AG09309 (cell line): ENCODE measurements around the gene BSX.

Experiments used
- DNase-seq: peaks from one replicate; pipeline ENCODE4 v3.0.0-alpha.2; 2010; ENCODE audit warnings: low read depth
- H3K4me3 ChIP-seq: 2 replicates; pipeline ENCODE4 v1.5.1; 2011; ENCODE audit warnings: mild to moderate bottlenecking, low read depth, low read length, moderate library complexity; ENCODE audit not compliant: control insufficient read depth
- CTCF ChIP-seq: IDR thresholded peaks from 2 replicates; pipeline ENCODE4 v1.5.1; 2011; ENCODE audit warnings: mild to moderate bottlenecking, low read depth, low read length, inconsistent platforms; ENCODE audit not compliant: insufficient read depth, control insufficient read depth; ENCODE audit errors: missing control alignments

BSX gene

GRCh38 chr11:122981388-122982264 lies at the start of gene BSX:
Gene BSX, minus strand, starts transcription at chr11:122981834. Its CDS starts 163 bp downstream, at chr11:122981671.
- no peak within 1 kb of the TSS for H3K4me3 ChIP-seq
- no peak for DNase-seq
- TF ChIP-seq CTCF = no peak

- no peak for TF ChIP-seq CTCF
- DNase-seq = no peak
Observed at GRCh38 chr11:123030517-123030916, 48.9 kb upstream of the BSX start.

DNA sequence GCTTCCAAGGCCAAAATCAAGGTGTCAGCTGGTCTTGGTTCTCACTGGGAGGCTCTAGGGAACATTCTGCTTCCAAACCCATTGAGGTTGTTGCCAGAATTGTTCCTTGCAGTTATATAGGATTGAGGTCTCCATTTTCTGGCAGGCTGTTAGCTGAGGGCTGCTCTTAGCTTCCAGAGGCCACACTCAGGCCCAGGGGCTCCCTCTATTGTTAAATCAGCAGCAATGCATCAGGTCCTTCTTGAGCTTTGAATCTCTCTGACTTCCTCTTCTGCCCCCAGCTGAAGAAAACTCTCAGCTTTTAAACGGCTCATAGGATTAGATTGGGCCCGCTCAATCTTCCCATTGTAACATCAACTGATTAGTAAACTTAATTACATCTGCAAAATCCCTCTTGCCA lies 39.3 kb upstream of the BSX start:
- no peak for DNase-seq
- H3K4me3 ChIP-seq = no peak overlapping the region
- TF ChIP-seq CTCF = peak; percentile 77

More at GRCh38 chr11:123030517-123030916, 48.9 kb upstream of the BSX start:
- H3K4me3 ChIP-seq = no peak overlapping the region

DNA sequence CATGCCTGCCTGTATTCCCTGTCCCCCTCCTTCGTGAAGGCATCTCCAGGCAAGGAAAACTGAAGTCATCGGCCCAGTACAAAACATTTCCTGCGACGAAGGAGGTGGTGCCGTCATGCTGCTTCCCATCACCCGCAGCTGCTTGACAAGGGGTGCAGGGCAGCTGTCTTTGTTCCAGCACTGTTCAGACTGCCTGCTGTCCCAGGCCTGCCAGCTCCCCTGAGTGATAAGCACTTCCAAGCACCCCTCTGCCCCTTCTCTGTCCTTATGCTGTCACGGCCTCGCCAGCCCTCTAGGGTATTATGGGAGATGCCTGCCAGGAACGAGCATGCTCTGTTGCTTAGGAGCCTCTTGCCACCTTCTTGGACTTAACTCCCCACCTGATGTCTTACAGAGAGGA lies 37.1 kb upstream of the BSX start:
- no peak overlapping the region for H3K4me3 ChIP-seq
- DNase-seq = no peak
- no peak for TF ChIP-seq CTCF

DNA sequence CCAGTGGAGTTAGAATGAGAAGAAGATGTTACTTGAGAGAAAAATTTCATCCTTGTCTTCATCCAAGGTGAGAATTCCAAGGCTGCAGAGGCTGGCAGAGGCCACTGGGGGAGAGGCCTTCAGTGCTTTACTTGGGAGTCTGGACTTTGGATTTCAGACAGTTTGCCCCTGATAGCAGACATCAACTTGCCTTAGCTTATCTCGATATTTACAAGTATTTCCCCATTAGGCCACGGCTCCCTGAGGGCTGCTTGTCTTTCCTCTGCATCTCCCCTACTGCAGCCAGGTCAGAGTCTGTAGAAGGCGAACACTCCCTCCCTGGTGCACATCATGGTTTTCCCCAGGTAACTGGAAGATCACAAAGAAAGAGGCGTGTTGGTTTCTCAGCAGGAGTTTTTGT lies 29.9 kb upstream of the BSX start:
- H3K4me3 ChIP-seq = no peak overlapping the region
- DNase-seq = no peak
- no peak for TF ChIP-seq CTCF

DNA sequence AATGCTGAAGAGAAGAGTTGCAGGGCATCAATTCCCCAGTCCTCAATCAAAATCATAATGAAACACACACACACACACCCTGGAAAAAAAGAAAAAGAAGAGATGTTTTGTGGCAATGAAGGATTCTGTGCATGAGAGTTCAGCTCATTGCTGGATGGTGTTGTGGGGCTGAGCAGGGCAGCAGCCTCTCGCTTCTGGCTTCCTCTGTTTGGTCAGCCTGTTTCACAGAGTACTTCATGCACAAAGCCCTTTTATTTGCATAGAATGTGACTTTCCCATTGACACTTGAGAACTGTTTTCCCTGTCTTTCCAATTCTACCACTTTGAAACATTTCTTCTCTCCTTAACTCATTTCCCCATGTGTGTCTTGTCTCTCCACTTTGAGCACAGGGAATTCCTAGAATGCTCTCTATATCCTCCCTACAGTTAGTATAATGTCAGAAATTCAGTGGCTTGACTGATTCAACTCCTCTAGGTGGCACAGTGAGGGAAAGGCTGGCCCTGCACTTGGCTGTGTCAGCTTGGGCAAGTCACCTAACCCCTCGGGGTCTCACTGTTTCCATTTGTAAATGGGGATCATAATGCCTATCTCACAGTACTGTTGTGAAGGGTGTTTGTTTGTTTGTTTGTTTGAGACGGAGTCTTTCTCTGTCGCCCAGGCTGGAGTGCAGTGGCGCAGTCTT lies 25.4 kb upstream of the BSX start:
- DNase-seq = no peak
- no peak overlapping the region for H3K4me3 ChIP-seq
- TF ChIP-seq CTCF = no peak
